GM12872 (cell line): ENCODE measurements around the gene TCFL5.

Experiments used
- TF ChIP-seq, protein P1 (sequence below): IDR thresholded peaks from 3 replicates; pipeline ENCODE4 v1.5.1; 2011; ENCODE audit warnings: low read depth, mild to moderate bottlenecking, low read length, moderate library complexity; ENCODE audit not compliant: insufficient read depth

The TCFL5 gene

DNA sequence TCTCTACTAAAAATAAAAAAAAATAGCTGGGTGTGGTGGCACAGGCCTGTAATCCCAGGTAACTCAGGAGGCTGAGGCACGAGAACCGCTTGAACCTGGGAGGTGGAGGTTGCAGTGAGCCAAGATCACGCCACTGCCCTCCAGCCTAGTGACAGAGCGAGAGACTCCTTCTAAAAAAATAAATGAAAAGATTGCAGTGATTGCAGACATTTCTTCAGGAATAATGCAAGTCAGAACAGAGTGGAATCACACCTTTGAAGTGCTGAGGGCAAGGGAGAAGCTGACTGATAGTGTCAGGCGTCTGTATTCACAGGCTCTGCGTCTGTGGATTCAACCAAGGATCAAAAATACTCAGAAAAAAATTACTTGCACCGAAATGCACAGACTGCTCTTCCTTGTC, 2.6 kb upstream of the TCFL5 start:
- TF ChIP-seq, protein P1, sequence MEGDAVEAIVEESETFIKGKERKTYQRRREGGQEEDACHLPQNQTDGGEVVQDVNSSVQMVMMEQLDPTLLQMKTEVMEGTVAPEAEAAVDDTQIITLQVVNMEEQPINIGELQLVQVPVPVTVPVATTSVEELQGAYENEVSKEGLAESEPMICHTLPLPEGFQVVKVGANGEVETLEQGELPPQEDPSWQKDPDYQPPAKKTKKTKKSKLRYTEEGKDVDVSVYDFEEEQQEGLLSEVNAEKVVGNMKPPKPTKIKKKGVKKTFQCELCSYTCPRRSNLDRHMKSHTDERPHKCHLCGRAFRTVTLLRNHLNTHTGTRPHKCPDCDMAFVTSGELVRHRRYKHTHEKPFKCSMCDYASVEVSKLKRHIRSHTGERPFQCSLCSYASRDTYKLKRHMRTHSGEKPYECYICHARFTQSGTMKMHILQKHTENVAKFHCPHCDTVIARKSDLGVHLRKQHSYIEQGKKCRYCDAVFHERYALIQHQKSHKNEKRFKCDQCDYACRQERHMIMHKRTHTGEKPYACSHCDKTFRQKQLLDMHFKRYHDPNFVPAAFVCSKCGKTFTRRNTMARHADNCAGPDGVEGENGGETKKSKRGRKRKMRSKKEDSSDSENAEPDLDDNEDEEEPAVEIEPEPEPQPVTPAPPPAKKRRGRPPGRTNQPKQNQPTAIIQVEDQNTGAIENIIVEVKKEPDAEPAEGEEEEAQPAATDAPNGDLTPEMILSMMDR, result no peak

DNA sequence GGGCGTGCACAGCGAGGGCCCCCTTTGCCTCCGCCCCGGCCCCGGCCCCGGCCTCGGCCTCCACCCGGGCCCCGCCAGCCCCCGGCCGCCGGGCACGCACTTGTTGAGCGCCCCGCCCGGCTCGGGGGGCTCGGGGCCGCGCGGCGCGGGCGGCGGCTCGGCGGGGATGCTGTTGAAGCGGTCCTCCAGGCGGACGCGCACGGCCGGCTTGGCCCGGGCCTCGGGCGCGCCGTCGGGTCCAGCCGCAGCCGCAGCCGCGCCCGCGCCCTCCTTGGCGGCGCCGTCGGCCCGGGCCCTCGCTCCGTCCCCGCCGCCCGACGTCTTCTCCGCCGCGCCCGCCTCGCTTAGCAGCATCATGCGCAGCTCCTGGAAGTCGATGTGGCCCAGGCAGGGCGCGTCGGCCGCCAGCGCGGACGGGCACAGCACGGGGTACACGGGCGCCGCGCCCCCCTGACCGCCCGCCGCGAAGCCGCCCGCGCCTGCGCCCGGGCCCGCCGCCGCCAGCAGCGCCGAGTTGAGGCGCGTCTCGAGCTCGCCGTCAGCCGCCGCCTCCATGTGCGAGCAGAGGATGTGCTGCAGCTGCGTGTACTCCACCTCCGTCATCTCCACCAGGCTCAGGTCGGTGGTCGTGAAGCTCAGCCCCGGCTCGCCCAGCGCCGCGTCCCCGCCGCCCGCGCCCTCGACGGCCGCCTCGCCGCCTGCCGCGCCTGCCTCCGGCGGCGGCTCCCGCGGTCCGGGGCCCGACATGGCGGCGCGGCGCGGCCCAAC, 514 bp downstream of the TCFL5 start:
- TF ChIP-seq, protein P1, result no peak

DNA sequence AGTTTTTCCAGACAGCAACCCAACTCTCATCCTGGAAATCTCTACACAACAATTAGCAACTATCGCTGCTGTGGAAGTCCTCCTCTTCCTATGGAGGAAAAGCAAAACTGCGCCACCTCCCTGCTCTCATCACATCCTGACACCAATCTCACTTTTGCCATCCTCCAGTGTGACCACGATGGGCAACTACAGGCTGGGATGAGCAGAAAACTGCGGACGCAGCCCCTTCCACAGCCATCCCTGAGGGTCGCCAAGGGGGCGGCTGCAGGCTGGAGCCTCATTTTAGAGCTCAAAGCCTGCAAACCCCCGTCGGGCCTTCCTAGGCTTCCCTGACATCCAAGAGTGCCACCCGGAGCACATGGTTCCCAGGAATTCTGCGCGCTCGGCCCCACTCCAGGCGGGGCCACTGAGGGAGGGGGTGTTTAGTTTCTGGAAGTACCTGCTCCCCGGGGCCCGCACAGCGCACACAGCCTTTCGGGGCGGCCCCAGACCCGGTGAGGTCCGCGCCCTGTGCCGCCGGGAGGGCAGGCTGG, 1.2 kb downstream of the TCFL5 start:
- TF ChIP-seq, protein P1, result no peak

DNA sequence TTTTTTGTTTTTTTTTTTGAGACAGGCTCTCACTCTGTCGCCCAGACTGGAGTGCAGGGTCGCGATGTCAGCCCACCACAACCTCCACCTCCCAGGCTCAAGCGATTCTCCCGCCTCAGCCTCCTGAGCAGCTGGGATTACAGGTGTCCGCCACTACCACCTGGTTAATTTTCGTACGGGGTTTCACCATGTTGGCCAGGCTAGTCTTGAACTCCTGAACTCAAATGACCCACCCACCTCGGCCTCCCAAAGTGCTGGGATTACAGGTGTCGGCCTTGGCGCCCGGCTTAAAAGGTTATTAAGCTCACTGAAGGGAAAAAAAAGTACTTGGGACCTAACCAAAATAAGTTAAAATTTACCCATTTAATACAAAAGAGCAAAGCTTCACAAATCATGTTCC, 1.9 kb downstream of the TCFL5 start:
- TF ChIP-seq, protein P1, result no peak

DNA sequence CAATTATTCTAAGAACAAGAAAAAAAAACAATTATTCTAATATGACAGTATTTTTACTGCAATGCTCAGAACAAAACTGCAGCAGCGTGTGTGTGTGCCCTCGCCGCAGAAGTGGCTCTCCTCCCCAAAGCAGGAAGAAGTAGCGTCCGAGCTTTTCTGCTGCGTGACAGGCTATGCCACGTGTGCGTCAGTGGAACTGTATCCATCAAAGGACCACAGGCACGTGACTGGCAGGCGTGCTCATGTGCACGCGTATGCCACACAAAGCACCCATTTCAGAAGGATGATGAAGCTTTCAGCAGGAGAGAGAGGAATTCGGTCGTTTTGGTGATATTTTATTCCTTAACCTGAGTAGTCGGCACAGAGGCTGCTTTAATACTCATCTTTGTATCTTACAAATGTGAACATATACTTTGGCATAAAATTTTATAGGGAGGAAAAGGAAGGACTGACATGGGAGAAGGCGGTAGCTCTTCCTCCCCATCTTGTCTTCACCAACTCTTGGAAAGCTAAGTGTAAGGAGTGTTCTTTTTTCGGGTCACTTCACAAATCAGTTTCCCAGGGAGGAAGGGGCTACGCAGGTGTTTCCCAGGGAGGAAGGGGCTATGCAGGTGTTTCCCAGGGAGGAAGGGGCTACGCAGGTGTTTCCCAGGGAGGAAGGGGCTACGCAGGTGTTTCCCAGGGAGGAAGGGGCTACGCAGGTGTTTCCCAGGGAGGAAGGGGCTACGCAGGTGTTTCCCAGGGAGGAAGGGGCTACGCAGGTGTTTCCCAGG, 3.4 kb downstream of the TCFL5 start:
- TF ChIP-seq, protein P1, result no peak

DNA sequence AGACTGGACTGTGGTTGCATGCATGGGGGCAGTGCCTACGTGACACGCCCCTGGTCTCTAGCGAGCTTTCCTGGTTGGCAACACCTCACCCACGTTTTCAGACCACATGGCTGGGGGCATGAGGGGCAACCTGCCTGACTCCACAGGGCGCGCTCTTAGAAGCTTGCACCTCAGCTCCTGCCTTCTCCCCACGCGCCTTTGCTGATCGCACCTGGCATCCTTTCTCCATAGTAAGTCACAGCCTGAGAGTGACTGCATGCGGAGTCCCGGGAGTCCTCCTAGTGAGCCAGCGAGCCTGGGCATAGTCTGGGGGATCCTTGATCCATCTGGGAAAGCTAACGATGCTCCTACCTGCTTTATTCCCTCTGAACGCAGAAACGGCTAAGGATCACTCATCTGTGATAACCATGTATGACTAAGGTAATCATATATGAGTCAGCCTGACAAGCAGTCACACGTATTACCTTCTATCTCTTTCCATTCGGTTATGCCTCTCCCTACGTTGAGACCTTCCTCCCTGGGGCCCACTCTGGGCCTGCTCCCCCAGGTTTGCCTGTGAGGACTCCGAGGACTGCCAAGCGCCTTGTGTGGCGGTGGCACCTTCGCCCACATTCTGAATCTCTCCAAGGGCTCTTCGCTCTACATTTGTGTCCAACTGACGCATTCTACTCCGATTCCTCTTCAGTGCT, 4.5 kb downstream of the TCFL5 start:
- TF ChIP-seq, protein P1, result no peak

DNA sequence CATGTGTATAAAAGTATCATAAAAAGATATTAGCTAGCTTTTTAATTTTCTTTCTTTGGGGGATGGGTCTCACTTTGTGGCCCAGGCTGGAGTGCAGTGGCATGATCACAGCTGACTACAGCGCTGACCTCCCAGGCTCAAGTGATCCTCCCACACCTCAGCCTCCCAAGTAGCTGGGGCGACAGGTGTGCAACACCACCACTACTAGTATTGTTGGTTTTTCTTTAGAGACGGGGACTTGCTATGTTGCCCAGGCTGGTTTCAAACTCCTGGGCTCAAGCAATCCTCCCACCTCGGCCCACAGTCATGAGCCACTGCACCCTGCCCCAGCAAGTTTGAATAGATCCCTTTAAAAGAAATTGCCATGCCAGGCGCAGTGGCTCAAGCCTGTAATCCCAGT, 6.5 kb downstream of the TCFL5 start:
- TF ChIP-seq, protein P1, result no peak
